Measurements from ENCODE around the gene C1QTNF7.

GRCh38 chr4:15402974-15403373 is 24.9 kb upstream of the C1QTNF7 start:
- TF ChIP-seq CTCF (conservative IDR thresholded peaks at IDR 0.05), result no peak
- no peak for TF ChIP-seq ZFX (IDR thresholded peaks at IDR 0.05)
